Measurements from ENCODE around the gene APAF1. TPM values are rescaled to one million over a fixed set of nuclear protein-coding genes. Genes with fewer than 3 reads are reported as not detected.

Gene APAF1
- total RNA-seq, 2 experiments from 2014 or later = 14.7 to 28.6 TPM

GRCh38 chr12:98769068-98769467 is 124.0 kb downstream of the APAF1 start:
- POLR2A ChIA-PET = interaction anchor here (0.6 to 0.8 kb wide), 5 partner anchors 11 to 1035 kb away, joined by 3 to 5 read pairs (median 3); no protein-coding TSS in a partner anchor
- H3K4me2 ChIP-seq (ENCODE audit: low read length) = no peak overlapping the region
- no peaks in the 10 kb centered on the region for H3K9me3 ChIP-seq (ENCODE audit: low read length)
- H4K20me1 ChIP-seq (ENCODE audit: insufficient read depth, low read length) = no peaks in the 10 kb centered on the region
- DNase-seq (ENCODE audit: low spot score) = no peak
- no peaks in the 10 kb centered on the region for H3K79me2 ChIP-seq (ENCODE audit: insufficient read depth, low read depth, low read length)
- no peaks in the 10 kb centered on the region for H3K9me2 ChIP-seq (ENCODE audit: insufficient read depth, low read length)
- intact Hi-C loops (cut with micrococcal nuclease; ENCODE audit: unreplicated experiment) = no loop called here
- TF ChIP-seq CTCF (conservative IDR thresholded peaks at IDR 0.05; ENCODE audit: low read length) (no peak), EZH2phosphoT487 (IDR thresholded peaks at IDR 0.05; ENCODE audit: borderline replicate concordance, low read depth, low read length) (no peak)
- no peaks in the 10 kb centered on the region for H3K36me3 ChIP-seq (ENCODE audit: insufficient read depth, low read length)
- H2AFZ ChIP-seq (ENCODE audit: low read length) = no peak overlapping the region
- H3K4me1 ChIP-seq (ENCODE audit: insufficient read depth, low read length, poor library complexity, severe bottlenecking) = no peaks in the 10 kb centered on the region
- CTCF ChIA-PET (ENCODE audit: unreplicated experiment) = no interaction called here
- BruUV-seq (replicated peaks) = no TSS peak
- no peak overlapping the region for H3K4me3 ChIP-seq (ENCODE audit: low read depth, low read length, poor library complexity, severe bottlenecking)
- H3K27ac ChIP-seq (ENCODE audit: low read depth, low read length, poor library complexity, severe bottlenecking) = no peak overlapping the region

- H3K4me3 ChIP-seq (ENCODE audit: low read depth, low read length, poor library complexity, severe bottlenecking) = no peak overlapping the region
- intact Hi-C loops (cut with micrococcal nuclease; ENCODE audit: unreplicated experiment) = no loop called here
- no peaks in the 10 kb centered on the region for H3K9me3 ChIP-seq (ENCODE audit: low read length)
- no peaks in the 10 kb centered on the region for H3K4me1 ChIP-seq (ENCODE audit: insufficient read depth, low read length, poor library complexity, severe bottlenecking)
- H3K27ac ChIP-seq (ENCODE audit: low read depth, low read length, poor library complexity, severe bottlenecking) = no peak overlapping the region
- no peak for DNase-seq (ENCODE audit: low spot score)
- H3K36me3 ChIP-seq (ENCODE audit: insufficient read depth, low read length) = no peaks in the 10 kb centered on the region
- no peak overlapping the region for H2AFZ ChIP-seq (ENCODE audit: low read length)
- TF ChIP-seq CTCF (conservative IDR thresholded peaks at IDR 0.05; ENCODE audit: low read length) = no peak
- TF ChIP-seq EZH2phosphoT487 (IDR thresholded peaks at IDR 0.05; ENCODE audit: borderline replicate concordance, low read depth, low read length) = no peak
- H4K20me1 ChIP-seq (ENCODE audit: insufficient read depth, low read length) = no peaks in the 10 kb centered on the region
- H3K4me2 ChIP-seq (ENCODE audit: low read length) = no peak overlapping the region
- no peaks in the 10 kb centered on the region for H3K79me2 ChIP-seq (ENCODE audit: insufficient read depth, low read depth, low read length)
- ChIA-PET CTCF (ENCODE audit: unreplicated experiment) (no interaction called here), POLR2A (interaction anchor here (0.7 to 1.1 kb wide), 2 partner anchors 11 to 383 kb away, joined by 3 read pairs; no protein-coding TSS in a partner anchor)
- no TSS peak for BruUV-seq (replicated peaks)
- no peaks in the 10 kb centered on the region for H3K9me2 ChIP-seq (ENCODE audit: insufficient read depth, low read length)
Measured at GRCh38 chr12:98770230-98770629, 125.1 kb downstream of the APAF1 start.

- no TSS peak for BruUV-seq (replicated peaks)
Measured at GRCh38 chr12:98771811-98772752, 127.0 kb downstream of the APAF1 start.

More at GRCh38 chr12:98771811-98772752, 127.0 kb downstream of the APAF1 start:
- TF ChIP-seq CTCF (conservative IDR thresholded peaks at IDR 0.05; ENCODE audit: low read length) (no peak), EZH2phosphoT487 (IDR thresholded peaks at IDR 0.05; ENCODE audit: borderline replicate concordance, low read depth, low read length) (no peak)
- H3K4me3 ChIP-seq (ENCODE audit: low read depth, low read length, poor library complexity, severe bottlenecking) = no peak overlapping the region
- POLR2A ChIA-PET = interaction anchor here (1.0 kb wide), 1 partner anchor 8 kb away, joined by 4 read pairs; no protein-coding TSS in a partner anchor
- no peaks in the 10 kb centered on the region for H3K9me3 ChIP-seq (ENCODE audit: low read length)
- H3K4me2 ChIP-seq (ENCODE audit: low read length) = no peak overlapping the region
- H3K9me2 ChIP-seq (ENCODE audit: insufficient read depth, low read length) = no peaks in the 10 kb centered on the region
- H3K4me1 ChIP-seq (ENCODE audit: insufficient read depth, low read length, poor library complexity, severe bottlenecking) = no peaks in the 10 kb centered on the region
- no peaks in the 10 kb centered on the region for H3K79me2 ChIP-seq (ENCODE audit: insufficient read depth, low read depth, low read length)
- intact Hi-C loops (cut with micrococcal nuclease; ENCODE audit: unreplicated experiment) = no loop called here
- CTCF ChIA-PET (ENCODE audit: unreplicated experiment) = no interaction called here
- no peaks in the 10 kb centered on the region for H4K20me1 ChIP-seq (ENCODE audit: insufficient read depth, low read length)
- H2AFZ ChIP-seq (ENCODE audit: low read length) = no peak overlapping the region
- H3K27ac ChIP-seq (ENCODE audit: low read depth, low read length, poor library complexity, severe bottlenecking) = no peak overlapping the region
- no peak for DNase-seq (ENCODE audit: low spot score)
- H3K36me3 ChIP-seq (ENCODE audit: insufficient read depth, low read length) = no peaks in the 10 kb centered on the region

Data from OCI-LY7 (cell line).